NCI-H1092 treated with DMSO at 0.1 percent for 48 hours (cell line): ENCODE measurements around the gene STX8.

ENCODE experiments used
- DNase-seq: peaks from one replicate; lab custom pipeline; 2025; lab: John Stamatoyannopoulos, UW

Gene STX8

GRCh38 chr17:9239793-9240658 is 335.6 kb downstream of the STX8 start:
- no peak for DNase-seq

GRCh38 chr17:9239246-9239792 is 336.3 kb downstream of the STX8 start:
- DNase-seq: no peak

DNA sequence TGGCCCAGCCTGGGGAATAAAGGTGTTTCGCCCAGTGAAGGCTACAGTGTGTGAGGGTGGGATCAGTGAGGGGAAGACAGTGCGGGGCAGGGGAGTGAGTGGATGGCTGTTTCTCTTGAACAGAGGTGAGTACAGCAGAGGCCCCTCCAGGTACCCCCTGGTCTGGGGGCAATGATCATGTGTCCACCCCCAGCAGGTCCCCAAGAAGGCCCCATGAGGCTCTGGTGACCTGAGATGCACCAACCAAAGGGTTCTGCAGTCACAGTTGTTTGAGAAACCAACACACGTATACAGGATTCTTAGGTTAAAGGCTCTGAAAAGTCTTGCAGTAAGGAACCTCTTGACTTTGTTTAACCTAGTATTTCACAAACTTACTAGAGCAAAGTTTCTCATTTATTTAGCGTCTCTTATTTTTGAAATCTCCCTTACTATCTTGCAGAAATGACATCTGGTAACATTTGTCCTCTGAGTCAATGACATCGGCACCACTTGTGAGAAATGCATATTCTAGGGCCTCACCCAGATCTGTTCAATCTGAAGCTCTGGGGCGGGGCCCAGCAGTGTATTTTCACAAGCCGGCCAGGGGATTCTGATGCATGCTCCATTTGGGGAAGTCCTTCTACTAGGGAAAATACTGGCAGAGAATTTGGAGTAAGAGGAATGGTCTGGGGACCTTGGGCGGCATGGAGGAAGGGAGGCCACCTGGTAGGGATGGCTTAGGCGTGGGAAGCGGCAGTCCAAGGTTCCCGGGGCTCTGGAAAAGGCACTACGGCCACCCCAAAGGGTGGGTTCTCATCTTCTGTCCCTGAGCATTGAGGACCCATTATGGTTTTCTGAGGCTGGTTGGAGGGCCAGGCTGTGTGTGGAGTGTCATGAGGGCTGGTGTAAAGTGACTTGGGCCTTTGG is 337.0 kb downstream of the STX8 start:
- DNase-seq: no peak

DNA sequence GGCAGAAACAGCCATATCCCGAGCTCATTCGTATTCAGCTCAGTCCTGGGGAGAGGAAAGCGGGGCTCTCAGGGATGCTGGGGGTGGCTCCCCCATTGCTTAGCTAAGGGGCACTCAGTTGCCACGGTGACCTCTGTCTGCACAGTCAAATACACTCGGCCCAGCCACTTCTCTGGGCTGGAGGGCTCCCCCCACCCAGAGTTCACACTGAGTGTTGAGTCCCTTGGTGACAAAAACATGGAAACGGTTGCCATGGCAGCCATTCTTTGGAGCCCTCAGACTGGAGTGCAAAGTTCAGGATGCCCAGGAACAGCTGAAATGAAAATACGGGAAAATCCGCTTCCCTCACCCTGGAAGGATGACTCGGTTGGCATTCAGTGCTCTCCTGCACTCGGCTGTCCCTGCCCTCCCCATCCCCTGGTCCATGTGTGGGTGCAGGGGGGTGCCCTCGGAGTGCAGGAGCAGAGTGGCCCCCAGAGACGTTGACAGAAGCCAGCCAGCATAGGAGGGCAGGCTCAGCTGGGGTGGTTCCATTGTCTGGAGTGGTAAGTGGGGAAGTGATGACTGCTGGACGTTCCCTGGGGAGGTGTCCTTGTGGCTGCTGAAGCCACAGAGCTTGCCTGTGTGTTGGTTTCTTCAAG is 337.8 kb downstream of the STX8 start:
- DNase-seq: no peak

- no peak for DNase-seq
Measured at GRCh38 chr17:9237053-9237410, 338.6 kb downstream of the STX8 start.

DNA sequence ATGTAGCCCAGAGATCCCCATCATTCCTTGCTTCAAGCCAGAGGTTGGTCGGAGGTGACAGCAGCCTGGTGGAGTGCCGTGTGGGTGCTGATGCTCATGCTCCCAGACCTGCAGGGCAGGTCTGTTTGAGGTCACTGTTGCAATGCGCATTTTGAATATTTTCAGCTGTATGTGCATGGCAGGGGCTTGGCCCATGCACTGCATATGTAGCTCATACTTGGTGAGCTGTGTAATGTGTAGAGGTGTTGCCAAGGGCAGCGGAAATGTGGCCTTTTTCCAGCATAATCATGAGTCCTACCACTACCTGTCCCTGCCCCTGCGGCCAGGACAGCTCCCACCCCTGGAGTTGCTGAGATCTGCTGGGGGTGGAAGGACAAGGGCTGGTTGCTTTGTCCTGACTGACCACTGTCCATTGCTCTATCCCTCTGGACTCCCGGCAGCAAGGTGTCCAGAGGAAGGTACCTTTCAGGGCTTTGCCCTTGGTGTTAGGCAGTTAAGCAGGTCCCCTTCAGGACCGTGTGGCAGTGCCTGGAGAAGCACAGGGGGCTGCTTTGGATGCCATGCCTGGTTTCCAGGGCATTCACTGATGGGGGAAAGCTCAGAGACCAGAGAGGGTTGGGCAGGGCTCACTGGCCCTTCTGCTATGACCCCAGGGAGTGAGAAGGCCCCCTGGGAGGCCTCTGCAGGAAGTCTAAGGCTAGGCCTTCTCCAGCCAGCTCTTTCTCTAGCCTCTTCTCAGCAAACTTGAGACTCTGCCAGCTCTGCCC is 339.2 kb downstream of the STX8 start:
- DNase-seq: no peak

GRCh38 chr17:9235346-9235745 is 340.3 kb downstream of the STX8 start:
- DNase-seq: no peak

GRCh38 chr17:9234389-9234945 is 341.2 kb downstream of the STX8 start:
- no peak for DNase-seq

DNA sequence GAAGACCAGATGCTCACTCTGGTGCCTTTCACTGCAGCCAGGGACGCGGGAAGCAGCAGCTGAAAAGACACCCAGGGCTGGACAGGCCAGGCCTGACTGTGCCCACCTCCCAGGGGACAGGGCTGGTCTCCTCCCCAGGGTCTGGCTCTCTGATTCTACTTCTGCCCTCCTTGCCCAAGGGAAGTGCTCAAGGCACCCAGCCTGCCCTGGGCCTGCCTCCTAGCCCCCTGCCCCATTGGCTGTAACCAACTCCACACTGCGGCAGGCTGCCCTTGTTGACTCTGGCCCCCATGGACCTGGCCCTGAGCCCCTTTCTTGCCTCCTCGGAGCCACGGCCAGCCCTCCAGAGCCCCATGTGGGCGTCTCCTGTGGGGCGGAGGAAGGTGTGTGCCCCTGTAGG is 341.9 kb downstream of the STX8 start:
- no peak for DNase-seq

DNA sequence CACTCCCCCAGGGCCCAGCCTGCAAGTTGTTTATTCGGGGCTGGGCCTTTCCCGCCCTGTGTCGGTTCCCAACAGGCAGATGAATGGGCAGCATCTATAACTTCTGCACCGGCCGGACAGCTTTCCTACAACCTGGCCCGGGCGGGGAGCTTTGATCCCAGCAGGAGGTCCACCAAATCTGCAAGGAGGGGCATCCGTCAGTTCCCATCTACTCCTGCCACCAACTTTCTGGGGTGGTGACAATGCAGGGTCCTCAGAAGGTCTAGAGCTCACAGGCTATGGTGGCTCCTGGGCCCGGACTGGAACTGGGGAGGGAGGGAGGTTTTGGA is 342.4 kb downstream of the STX8 start:
- DNase-seq: no peak

GRCh38 chr17:9232591-9233270 is 342.9 kb downstream of the STX8 start:
- no peak for DNase-seq

GRCh38 chr17:9232155-9232475 is 343.5 kb downstream of the STX8 start:
- DNase-seq: no peak

DNA sequence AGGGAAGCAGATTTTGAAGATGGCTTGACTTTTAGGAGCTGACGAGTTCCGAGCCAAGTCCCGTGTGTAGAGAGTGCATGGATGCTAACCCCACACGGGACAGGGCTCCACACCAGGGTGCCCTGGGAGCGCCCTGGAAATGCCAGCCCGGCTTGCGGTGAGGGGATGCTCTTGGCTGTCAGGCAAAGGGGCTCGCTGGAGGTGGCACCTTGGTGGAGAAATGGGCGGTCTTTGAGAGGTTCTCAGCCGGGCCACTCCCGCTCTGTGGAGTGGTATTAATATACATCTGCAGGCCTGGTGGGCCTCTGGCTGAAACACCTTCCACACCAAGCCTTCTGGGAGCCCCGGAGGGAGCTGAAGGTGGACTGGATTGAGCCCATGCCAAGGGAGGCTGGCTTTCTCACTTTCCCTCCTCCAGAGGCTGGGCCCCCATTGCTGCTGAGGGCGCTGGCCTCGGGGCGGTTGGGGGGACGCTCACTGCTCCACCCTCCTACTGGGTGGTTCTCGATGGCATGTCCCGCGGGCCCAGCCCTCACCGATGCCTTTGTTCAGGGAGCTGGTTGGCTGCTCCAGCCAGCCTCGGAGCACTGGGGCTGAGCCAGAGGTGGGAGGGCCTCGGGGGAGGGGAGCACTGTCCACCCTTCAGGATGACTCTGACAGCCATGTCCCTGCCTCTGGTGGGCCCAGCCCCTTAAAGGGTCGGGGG is 344.0 kb downstream of the STX8 start:
- DNase-seq: no peak

GRCh38 chr17:9230861-9231260 is 344.8 kb downstream of the STX8 start:
- no peak for DNase-seq

GRCh38 chr17:9230346-9230745 is 345.3 kb downstream of the STX8 start:
- DNase-seq: no peak

DNA sequence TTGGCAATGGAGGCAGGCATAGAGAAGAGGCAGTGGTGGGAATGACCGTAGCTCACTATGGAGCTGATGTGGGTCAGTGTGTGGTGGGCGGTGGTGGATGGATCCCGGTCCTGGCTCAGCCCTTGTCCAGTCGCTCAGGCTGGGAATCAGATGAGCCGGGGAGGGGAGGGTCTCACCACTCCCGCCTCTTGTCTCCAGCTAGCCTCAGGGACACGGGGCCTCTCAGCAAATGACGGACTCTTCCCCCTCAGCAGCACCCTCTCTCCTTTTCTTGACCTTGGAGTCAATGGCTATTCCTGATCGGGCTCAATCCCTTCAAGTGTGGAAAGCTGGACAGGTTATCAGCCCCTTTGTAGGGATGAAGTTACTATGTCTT is 345.8 kb downstream of the STX8 start:
- no peak for DNase-seq

DNA sequence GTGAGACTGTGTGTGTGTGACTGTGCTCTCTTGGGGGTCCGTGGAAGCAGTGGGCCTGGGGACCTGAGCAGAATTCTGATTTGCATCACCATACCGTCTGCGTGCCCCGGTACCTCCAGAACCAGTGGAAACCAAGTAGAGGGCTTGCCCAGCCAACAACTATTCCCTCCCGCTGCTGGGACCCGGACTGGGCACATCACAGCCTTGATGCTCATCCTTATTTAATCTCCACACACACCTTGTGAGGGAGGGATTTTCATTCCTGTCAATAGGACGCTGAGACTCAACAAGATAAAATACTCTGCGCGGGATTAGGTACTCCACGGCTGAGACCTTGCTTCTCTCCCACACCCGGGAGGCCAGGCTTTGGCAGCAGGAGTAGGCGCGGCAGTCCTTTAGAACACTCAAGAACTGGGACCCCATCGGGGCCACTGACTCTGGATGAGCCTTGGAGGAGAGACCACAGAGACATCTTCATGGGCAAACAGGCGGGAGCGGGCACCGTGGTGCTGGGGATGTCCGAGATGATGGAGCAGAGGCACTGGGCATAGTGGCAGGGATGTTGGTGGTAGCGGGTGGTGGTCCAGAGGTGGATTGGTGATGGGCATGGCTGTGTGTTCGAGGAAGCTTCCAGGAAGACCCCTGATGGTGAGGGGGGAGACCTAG is 346.3 kb downstream of the STX8 start:
- no peak for DNase-seq

- DNase-seq: no peak
Measured at GRCh38 chr17:9228408-9229159, 347.0 kb downstream of the STX8 start.

- no peak for DNase-seq
Measured at GRCh38 chr17:9227819-9228407, 347.7 kb downstream of the STX8 start.
